ENCODE results near the gene EIF4E.

DNA sequence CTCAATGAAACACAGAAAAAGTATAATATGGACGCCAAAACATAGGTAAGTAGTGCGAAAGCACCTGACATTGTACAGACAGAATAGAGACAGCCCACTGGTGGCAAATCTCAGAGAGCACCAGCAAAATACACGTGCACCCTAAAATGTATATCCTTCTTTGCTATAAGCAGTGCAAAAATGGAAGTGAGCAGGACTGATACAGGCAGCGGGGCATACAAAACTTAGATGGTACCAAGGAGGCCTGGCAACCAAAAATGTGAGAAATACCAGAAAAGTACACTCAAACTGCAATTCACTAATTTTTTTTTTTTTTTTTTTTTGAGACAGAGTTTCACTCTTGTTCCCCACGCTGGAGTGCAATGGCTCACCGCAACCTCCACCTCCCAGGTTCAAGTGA is 63.9 kb downstream of the EIF4E start:
- TF ChIP-seq MXI1 (IDR thresholded peaks at IDR 0.05; ENCODE audit: borderline replicate concordance, low read depth, low read length) (no peak), CHD1 (IDR thresholded peaks at IDR 0.05; ENCODE audit: low read depth, low read length) (no peak), RFX5 (IDR thresholded peaks at IDR 0.05; ENCODE audit: low read depth, low read length) (no peak), RAD21 (IDR thresholded peaks at IDR 0.05; ENCODE audit: low read length) (no peak), POLR2A (IDR thresholded peaks at IDR 0.05; ENCODE audit: low read depth, low read length) (no peak), FOS (IDR thresholded peaks at IDR 0.05; ENCODE audit: low read depth, low read length) (no peak), BHLHE40 (IDR thresholded peaks at IDR 0.05; ENCODE audit: low read depth, low read length) (no peak), SMC3 (IDR thresholded peaks at IDR 0.05; ENCODE audit: low read depth, low read length) (no peak), MAFK (IDR thresholded peaks at IDR 0.05; ENCODE audit: low read depth, low read length) (no peak)
- TF ChIP-seq, protein P1, sequence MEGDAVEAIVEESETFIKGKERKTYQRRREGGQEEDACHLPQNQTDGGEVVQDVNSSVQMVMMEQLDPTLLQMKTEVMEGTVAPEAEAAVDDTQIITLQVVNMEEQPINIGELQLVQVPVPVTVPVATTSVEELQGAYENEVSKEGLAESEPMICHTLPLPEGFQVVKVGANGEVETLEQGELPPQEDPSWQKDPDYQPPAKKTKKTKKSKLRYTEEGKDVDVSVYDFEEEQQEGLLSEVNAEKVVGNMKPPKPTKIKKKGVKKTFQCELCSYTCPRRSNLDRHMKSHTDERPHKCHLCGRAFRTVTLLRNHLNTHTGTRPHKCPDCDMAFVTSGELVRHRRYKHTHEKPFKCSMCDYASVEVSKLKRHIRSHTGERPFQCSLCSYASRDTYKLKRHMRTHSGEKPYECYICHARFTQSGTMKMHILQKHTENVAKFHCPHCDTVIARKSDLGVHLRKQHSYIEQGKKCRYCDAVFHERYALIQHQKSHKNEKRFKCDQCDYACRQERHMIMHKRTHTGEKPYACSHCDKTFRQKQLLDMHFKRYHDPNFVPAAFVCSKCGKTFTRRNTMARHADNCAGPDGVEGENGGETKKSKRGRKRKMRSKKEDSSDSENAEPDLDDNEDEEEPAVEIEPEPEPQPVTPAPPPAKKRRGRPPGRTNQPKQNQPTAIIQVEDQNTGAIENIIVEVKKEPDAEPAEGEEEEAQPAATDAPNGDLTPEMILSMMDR (conservative IDR thresholded peaks at IDR 0.05; ENCODE audit: low read depth, low read length): no peak

Data from IMR-90 (cell line).